ENCODE results near the gene SHISA6. TPM values are rescaled to one million over a fixed set of nuclear protein-coding genes. Genes with fewer than 3 reads are reported as not detected.
"Not testable (repeated sequence)": the region's sequence is repeated elsewhere in the genome, so short reads cannot be mapped to it uniquely, and the experiment has no call there.

SHISA6 gene
- total and polyA plus RNA-seq, 5 donors from 2014 or later = not detected

DNA sequence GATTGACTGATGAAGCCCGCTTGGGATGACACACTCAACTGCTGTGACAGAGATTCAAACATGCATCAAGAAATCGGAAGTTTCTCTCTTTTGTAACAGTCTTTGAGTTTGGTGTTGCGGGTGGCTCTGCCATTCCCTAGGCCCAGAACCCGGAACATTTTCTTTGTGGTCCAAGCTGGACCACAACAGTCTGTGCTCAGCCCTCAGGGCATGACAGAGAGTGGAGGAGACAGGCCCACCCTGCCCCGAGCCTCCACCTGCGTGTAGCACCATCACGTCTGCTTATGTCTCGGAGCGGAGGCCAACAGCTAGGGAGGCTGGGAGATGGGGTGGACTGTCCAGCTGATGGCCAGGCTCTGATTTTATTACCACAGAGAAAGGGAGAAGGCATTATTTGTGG, 64.5 kb downstream of the SHISA6 start:
- no peaks in the 10 kb centered on the region for H3K4me1 Mint-ChIP-seq
- H3K4me3 Mint-ChIP-seq = no peak overlapping the region
- H3K27ac Mint-ChIP-seq = no peak overlapping the region
- H3K27me3 Mint-ChIP-seq = no peaks in the 10 kb centered on the region
- H3K4me3 ChIP-seq (ENCODE audit: low read depth, low read length) = no peak overlapping the region
- H3K36me3 ChIP-seq (ENCODE audit: control insufficient read depth, insufficient read depth, low read length) = no peaks in the 10 kb centered on the region
- no peaks in the 10 kb centered on the region for H3K36me3 Mint-ChIP-seq
- no peaks in the 10 kb centered on the region for H3K27me3 ChIP-seq (ENCODE audit: control insufficient read depth, insufficient read depth, low read length)
- ATAC-seq (ENCODE audit: low read depth in 2 of 2) (no peak), DNase-seq (no peak)
- no peaks in the 10 kb centered on the region for H3K4me1 ChIP-seq (ENCODE audit: control insufficient read depth, insufficient read depth, low read length, poor library complexity, severe bottlenecking)
- H3K27ac ChIP-seq (ENCODE audit: insufficient read depth, low read length, poor library complexity, severe bottlenecking) = no peak overlapping the region
- peaks cover 0 to 9% (median 4%) of the 10 kb centered on the region in 7 donors for H3K9me3 Mint-ChIP-seq
- H3K9me3 ChIP-seq (ENCODE audit: control insufficient read depth in 2 of 2, low read length in 2 of 2) = no peaks in the 10 kb centered on the region

DNA sequence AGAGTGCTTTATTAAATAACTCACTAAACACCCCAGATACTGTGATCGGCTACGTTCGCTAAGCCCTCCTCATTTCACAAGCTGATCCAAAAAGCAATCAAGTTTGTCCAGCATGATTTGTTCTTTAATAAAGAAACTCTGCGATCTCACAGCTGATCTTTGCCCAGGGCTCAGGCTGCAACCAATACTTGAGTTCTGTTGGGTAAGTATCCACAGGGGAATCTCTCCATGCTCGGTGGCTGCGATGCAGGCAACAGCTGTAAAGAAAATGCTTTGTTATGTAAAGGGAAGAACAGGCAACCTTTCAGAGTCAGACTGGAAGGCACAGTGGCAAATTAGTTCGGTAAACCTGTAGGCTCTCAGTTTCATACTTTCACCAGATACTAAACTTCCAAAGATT, 67.5 kb downstream of the SHISA6 start:
- Histone ChIP-seq H3K4me3 (ENCODE audit: low read depth, low read length) (no peak overlapping the region), H3K4me1 (ENCODE audit: control insufficient read depth, insufficient read depth, low read length, poor library complexity, severe bottlenecking) (no peaks in the 10 kb centered on the region), H3K9me3 (ENCODE audit: control insufficient read depth in 2 of 2, low read length in 2 of 2) (no peaks in the 10 kb centered on the region), H3K27ac (ENCODE audit: insufficient read depth, low read length, poor library complexity, severe bottlenecking) (no peak overlapping the region), H3K27me3 (ENCODE audit: control insufficient read depth, insufficient read depth, low read length) (no peaks in the 10 kb centered on the region), H3K36me3 (ENCODE audit: control insufficient read depth, insufficient read depth, low read length) (no peaks in the 10 kb centered on the region)
- no peaks in the 10 kb centered on the region for H3K36me3 Mint-ChIP-seq
- H3K27ac Mint-ChIP-seq = no peak overlapping the region
- no peaks in the 10 kb centered on the region for H3K4me1 Mint-ChIP-seq
- ATAC-seq (ENCODE audit: low read depth in 2 of 2) (no peak), DNase-seq (no peak)
- no peaks in the 10 kb centered on the region for H3K27me3 Mint-ChIP-seq
- H3K4me3 Mint-ChIP-seq = no peak overlapping the region
- peaks cover 0 to 9% (median 2%) of the 10 kb centered on the region in 7 donors for H3K9me3 Mint-ChIP-seq

DNA sequence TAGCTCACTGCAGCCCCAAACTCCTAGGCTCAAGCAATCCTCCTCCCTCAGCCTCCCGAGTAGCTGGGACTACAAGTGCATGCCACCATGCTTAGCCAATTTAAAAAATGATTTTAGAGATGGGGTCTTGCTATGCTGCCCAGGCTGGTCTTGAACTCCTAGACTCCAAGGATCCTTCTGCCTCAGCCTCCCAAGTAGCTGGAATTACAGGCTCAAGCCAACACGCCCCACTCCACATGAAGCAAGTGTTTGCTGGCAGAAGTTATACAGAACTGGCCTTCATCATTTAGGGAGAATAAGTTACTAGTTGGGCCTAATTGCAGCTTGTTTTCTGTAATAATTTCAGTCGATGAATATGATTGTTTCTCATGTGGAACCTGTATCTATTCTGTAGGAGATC, 68.0 kb downstream of the SHISA6 start:
- DNase-seq = no peak
- H3K36me3 ChIP-seq (ENCODE audit: control insufficient read depth, insufficient read depth, low read length) = no peaks in the 10 kb centered on the region
- no peak overlapping the region for H3K4me3 ChIP-seq (ENCODE audit: low read depth, low read length)
- peaks cover 0 to 9% (median 2%) of the 10 kb centered on the region in 7 donors for H3K9me3 Mint-ChIP-seq
- H3K36me3 Mint-ChIP-seq = no peaks in the 10 kb centered on the region
- no peak overlapping the region for H3K4me3 Mint-ChIP-seq
- no peaks in the 10 kb centered on the region for H3K27me3 ChIP-seq (ENCODE audit: control insufficient read depth, insufficient read depth, low read length)
- no peak overlapping the region for H3K27ac Mint-ChIP-seq
- no peaks in the 10 kb centered on the region for H3K4me1 ChIP-seq (ENCODE audit: control insufficient read depth, insufficient read depth, low read length, poor library complexity, severe bottlenecking)
- no peak for ATAC-seq (ENCODE audit: low read depth in 2 of 2)
- no peak overlapping the region for H3K27ac ChIP-seq (ENCODE audit: insufficient read depth, low read length, poor library complexity, severe bottlenecking)
- no peaks in the 10 kb centered on the region for H3K4me1 Mint-ChIP-seq
- H3K9me3 ChIP-seq (ENCODE audit: control insufficient read depth in 2 of 2, low read length in 2 of 2) = no peaks in the 10 kb centered on the region
- no peaks in the 10 kb centered on the region for H3K27me3 Mint-ChIP-seq

DNA sequence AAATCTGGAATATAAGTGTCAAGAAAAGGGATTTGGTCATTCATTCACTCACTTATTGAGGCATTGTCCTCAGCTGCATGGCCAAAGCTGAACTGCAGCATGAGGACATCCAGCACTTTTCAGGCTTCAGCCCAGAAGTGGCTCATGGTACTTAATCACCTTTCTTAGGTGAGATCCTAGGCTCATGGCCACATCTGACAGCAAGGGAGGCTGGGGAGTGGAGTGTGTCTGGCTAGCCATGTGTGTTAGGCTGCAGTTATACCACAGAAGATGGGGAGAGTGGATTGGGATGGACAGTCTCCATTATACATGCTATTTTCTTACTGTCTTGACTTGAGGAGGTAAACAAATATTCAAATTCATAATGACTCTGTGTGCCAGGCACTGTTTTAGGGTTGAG, 68.8 kb downstream of the SHISA6 start:
- peak overlapping the region in 1 of 3 donors; percentile 15 for H3K27ac Mint-ChIP-seq
- Histone ChIP-seq H3K27me3 (ENCODE audit: control insufficient read depth, insufficient read depth, low read length) (no peaks in the 10 kb centered on the region), H3K36me3 (ENCODE audit: control insufficient read depth, insufficient read depth, low read length) (no peaks in the 10 kb centered on the region), H3K27ac (ENCODE audit: insufficient read depth, low read length, poor library complexity, severe bottlenecking) (no peak overlapping the region), H3K9me3 (ENCODE audit: control insufficient read depth in 2 of 2, low read length in 2 of 2) (no peaks in the 10 kb centered on the region), H3K4me1 (ENCODE audit: control insufficient read depth, insufficient read depth, low read length, poor library complexity, severe bottlenecking) (no peaks in the 10 kb centered on the region), H3K4me3 (ENCODE audit: low read depth, low read length) (no peak overlapping the region)
- no peak for ATAC-seq (ENCODE audit: low read depth in 2 of 2)
- H3K4me3 Mint-ChIP-seq = no peak overlapping the region
- H3K36me3 Mint-ChIP-seq = no peaks in the 10 kb centered on the region
- no peak for DNase-seq
- H3K4me1 Mint-ChIP-seq = no peaks in the 10 kb centered on the region
- no peaks in the 10 kb centered on the region for H3K27me3 Mint-ChIP-seq
- peaks cover 0 to 9% (median 2%) of the 10 kb centered on the region in 7 donors for H3K9me3 Mint-ChIP-seq

DNA sequence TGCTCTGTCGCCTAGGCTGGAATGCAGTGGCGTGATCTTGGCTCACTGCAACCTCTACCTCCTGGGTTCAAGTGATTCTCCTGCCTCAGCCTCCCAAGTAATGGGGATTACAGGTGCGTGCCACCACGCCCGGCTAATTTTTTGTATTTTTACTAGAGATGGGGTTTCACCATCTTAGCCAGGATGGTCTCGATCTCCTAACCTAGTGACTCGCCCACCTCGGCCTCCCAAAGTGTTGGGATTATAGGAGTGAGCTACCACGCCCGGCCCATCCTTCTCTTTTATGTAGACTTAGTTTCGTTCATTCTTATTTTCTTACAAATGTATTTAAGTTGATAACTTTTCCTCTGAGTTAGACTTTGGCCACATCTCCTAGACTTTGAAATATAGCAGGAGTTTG, 75.4 kb downstream of the SHISA6 start:
- not testable (repeated sequence) for H3K36me3 ChIP-seq (ENCODE audit: control insufficient read depth, insufficient read depth, low read length); H3K27me3 ChIP-seq (ENCODE audit: control insufficient read depth, insufficient read depth, low read length); H3K9me3 Mint-ChIP-seq; H3K27ac ChIP-seq (ENCODE audit: insufficient read depth, low read length, poor library complexity, severe bottlenecking); H3K9me3 ChIP-seq (ENCODE audit: control insufficient read depth in 2 of 2, low read length in 2 of 2); H3K4me3 Mint-ChIP-seq; H3K27me3 Mint-ChIP-seq; H3K4me3 ChIP-seq (ENCODE audit: low read depth, low read length); ATAC-seq (ENCODE audit: low read depth in 2 of 2); H3K27ac Mint-ChIP-seq; H3K36me3 Mint-ChIP-seq; DNase-seq; H3K4me1 ChIP-seq (ENCODE audit: control insufficient read depth, insufficient read depth, low read length, poor library complexity, severe bottlenecking); H3K4me1 Mint-ChIP-seq

DNA sequence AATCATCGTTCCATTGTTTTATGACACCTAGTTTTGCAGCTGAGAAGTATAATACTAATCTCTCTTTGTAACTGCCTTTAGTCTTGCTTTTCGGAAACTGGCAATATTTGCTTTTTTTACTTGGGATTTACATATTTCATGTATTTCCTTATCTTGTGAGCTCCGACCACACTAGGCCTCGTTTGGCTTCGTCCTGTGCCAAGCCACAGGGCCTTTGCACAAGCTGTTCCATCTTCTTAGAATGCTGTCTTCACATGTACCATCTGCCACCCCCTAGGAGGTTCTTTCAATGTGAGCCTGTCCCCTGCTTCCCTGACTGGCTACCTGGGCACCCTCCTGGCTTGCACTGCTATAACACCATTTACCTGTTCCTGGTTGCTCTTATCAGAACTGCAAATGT, 77.2 kb downstream of the SHISA6 start:
- no peak overlapping the region for H3K27ac Mint-ChIP-seq

DNA sequence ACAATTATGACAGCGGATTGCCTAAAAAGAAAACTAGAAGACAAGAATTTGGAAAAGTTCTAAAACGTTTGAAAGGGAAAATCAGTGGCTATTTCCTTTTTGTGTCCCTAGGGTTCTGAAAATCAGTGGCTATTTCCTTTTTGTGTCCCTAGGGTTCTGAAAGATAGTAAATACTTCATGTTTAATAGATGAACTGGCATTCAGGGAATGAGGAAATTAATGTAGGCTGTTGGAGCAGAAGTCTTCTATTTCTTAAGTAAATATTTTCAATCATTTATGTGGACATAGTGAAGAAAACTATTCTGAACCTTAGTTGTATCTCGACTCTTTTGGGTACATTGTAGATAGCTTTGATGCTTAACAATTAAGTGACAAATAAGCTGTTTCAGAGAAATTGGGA, 78.9 kb downstream of the SHISA6 start:
- Histone ChIP-seq H3K4me1 (ENCODE audit: control insufficient read depth, insufficient read depth, low read length, poor library complexity, severe bottlenecking) (no peaks in the 10 kb centered on the region), H3K27me3 (ENCODE audit: control insufficient read depth, insufficient read depth, low read length) (no peaks in the 10 kb centered on the region), H3K9me3 (ENCODE audit: control insufficient read depth in 2 of 2, low read length in 2 of 2) (no peaks in the 10 kb centered on the region), H3K36me3 (ENCODE audit: control insufficient read depth, insufficient read depth, low read length) (no peaks in the 10 kb centered on the region), H3K4me3 (ENCODE audit: low read depth, low read length) (no peak overlapping the region), H3K27ac (ENCODE audit: insufficient read depth, low read length, poor library complexity, severe bottlenecking) (no peak overlapping the region)
- DNase-seq (no peak), ATAC-seq (ENCODE audit: low read depth in 2 of 2) (no peak)
- no peaks in the 10 kb centered on the region for H3K27me3 Mint-ChIP-seq
- no peak overlapping the region for H3K4me3 Mint-ChIP-seq
- H3K27ac Mint-ChIP-seq = no peak overlapping the region
- no peaks in the 10 kb centered on the region for H3K36me3 Mint-ChIP-seq
- no peaks in the 10 kb centered on the region for H3K4me1 Mint-ChIP-seq
- peaks cover 0 to 8% (median 2%) of the 10 kb centered on the region in 7 donors for H3K9me3 Mint-ChIP-seq

More for the DNA sequence above, 77.2 kb downstream of the SHISA6 start:
- Histone ChIP-seq H3K4me1 (ENCODE audit: control insufficient read depth, insufficient read depth, low read length, poor library complexity, severe bottlenecking) (no peaks in the 10 kb centered on the region), H3K27me3 (ENCODE audit: control insufficient read depth, insufficient read depth, low read length) (no peaks in the 10 kb centered on the region), H3K27ac (ENCODE audit: insufficient read depth, low read length, poor library complexity, severe bottlenecking) (no peak overlapping the region), H3K4me3 (ENCODE audit: low read depth, low read length) (no peak overlapping the region), H3K9me3 (ENCODE audit: control insufficient read depth in 2 of 2, low read length in 2 of 2) (no peaks in the 10 kb centered on the region), H3K36me3 (ENCODE audit: control insufficient read depth, insufficient read depth, low read length) (no peaks in the 10 kb centered on the region)
- Mint-ChIP-seq H3K9me3 (peaks cover 0 to 8% (median 0%) of the 10 kb centered on the region in 7 donors), H3K27me3 (no peaks in the 10 kb centered on the region), H3K4me1 (no peaks in the 10 kb centered on the region), H3K4me3 (no peak overlapping the region), H3K36me3 (no peaks in the 10 kb centered on the region)
- ATAC-seq (ENCODE audit: low read depth in 2 of 2) (no peak), DNase-seq (no peak)

DNA sequence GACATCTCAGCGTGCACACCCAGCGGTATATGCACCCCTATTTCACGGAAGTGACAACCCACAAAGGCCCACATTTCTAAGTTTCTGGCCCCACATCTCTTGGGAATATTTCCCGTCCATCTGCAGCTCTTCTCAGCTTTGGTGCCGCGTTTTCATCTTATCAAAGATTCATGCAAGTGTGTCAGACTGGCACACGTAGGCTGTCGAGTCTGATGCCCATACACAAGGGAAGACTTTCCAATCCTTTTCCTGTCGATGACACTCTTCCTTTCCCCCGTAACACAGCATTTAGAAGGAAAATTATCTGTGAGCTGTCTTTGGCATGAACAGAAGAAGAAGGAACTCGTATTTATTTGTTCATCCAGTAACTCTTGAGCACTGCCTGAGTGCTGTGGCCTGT, 83.0 kb downstream of the SHISA6 start:
- Histone ChIP-seq H3K27me3 (ENCODE audit: control insufficient read depth, insufficient read depth, low read length) (no peaks in the 10 kb centered on the region), H3K4me3 (ENCODE audit: low read depth, low read length) (no peak overlapping the region), H3K9me3 (ENCODE audit: control insufficient read depth in 2 of 2, low read length in 2 of 2) (no peaks in the 10 kb centered on the region), H3K36me3 (ENCODE audit: control insufficient read depth, insufficient read depth, low read length) (no peaks in the 10 kb centered on the region), H3K27ac (ENCODE audit: insufficient read depth, low read length, poor library complexity, severe bottlenecking) (no peak overlapping the region), H3K4me1 (ENCODE audit: control insufficient read depth, insufficient read depth, low read length, poor library complexity, severe bottlenecking) (no peaks in the 10 kb centered on the region)
- DNase-seq (no peak), ATAC-seq (ENCODE audit: low read depth in 2 of 2) (no peak)
- Mint-ChIP-seq H3K36me3 (no peaks in the 10 kb centered on the region), H3K9me3 (peaks cover 0 to 8% (median 3%) of the 10 kb centered on the region in 7 donors), H3K27me3 (no peaks in the 10 kb centered on the region), H3K27ac (no peak overlapping the region), H3K4me3 (no peak overlapping the region), H3K4me1 (no peaks in the 10 kb centered on the region)
